ENCODE measurements around the gene BPIFB1. TPM values are rescaled to one million over a fixed set of nuclear protein-coding genes. Genes with fewer than 3 reads are reported as not detected.

BPIFB1 gene, protein sequence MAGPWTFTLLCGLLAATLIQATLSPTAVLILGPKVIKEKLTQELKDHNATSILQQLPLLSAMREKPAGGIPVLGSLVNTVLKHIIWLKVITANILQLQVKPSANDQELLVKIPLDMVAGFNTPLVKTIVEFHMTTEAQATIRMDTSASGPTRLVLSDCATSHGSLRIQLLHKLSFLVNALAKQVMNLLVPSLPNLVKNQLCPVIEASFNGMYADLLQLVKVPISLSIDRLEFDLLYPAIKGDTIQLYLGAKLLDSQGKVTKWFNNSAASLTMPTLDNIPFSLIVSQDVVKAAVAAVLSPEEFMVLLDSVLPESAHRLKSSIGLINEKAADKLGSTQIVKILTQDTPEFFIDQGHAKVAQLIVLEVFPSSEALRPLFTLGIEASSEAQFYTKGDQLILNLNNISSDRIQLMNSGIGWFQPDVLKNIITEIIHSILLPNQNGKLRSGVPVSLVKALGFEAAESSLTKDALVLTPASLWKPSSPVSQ
- not detected for total RNA-seq

DNA sequence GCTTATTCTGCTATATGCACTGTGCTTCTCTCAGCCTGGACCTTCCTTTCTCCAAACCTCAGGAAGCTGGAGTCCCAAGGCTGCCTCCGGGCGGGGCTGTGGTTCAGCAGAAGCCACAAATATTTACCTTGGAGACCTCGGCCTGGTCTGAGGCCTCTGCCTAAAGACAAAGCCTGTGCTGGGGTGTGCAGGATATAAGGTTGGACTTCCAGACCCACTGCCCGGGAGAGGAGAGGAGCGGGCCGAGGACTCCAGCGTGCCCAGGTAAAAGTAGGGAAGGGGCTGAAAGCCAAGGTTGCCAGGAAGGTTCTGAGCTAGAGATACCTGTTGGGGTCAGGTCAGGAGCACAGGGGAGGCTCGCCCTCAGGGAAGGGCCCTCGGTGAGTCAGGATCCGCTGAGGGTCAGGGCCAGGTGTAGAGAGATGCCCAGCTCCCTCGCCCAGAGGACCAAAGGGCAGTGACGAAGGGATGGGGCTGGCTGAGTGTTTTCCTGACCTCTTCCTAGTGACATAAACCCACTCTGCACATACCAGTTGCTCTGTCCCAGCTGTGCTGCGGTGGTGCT lies at the start of gene BPIFB1:
Gene BPIFB1, plus strand, starts transcription at position 224 of the 565 bp plus-strand sequence. CDS start 2,860 bp downstream, outside the sequence.
- H3K9me3 ChIP-seq, result no peaks in the 10 kb centered on the region
- TF ChIP-seq, protein P1, sequence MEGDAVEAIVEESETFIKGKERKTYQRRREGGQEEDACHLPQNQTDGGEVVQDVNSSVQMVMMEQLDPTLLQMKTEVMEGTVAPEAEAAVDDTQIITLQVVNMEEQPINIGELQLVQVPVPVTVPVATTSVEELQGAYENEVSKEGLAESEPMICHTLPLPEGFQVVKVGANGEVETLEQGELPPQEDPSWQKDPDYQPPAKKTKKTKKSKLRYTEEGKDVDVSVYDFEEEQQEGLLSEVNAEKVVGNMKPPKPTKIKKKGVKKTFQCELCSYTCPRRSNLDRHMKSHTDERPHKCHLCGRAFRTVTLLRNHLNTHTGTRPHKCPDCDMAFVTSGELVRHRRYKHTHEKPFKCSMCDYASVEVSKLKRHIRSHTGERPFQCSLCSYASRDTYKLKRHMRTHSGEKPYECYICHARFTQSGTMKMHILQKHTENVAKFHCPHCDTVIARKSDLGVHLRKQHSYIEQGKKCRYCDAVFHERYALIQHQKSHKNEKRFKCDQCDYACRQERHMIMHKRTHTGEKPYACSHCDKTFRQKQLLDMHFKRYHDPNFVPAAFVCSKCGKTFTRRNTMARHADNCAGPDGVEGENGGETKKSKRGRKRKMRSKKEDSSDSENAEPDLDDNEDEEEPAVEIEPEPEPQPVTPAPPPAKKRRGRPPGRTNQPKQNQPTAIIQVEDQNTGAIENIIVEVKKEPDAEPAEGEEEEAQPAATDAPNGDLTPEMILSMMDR (IDR thresholded peaks at IDR 0.05), result no peak
- no peak for TF ChIP-seq POLR2A (IDR thresholded peaks at IDR 0.05)
- no peak for DNase-seq
- H3K27ac ChIP-seq, result no peak within 1 kb of the TSS
- H3K4me1 ChIP-seq, result peaks cover 4% of the 10 kb centered on the region
- no peaks in the 10 kb centered on the region for H3K27me3 ChIP-seq
- ATAC-seq, result no peak
- WGBS, 2 donors, result 73 to 78% methylated on average over 12 to 13 of the region's 13 CpGs
- H3K36me3 ChIP-seq (replicated peaks in 1 of 2; ENCODE audit: insufficient read depth in 1 of 2, low read depth in 2 of 2), result no peaks in the 10 kb centered on the region
- H3K4me3 ChIP-seq, result no peak within 1 kb of the TSS
- intact Hi-C loops (cut with DNase I), result no loop called here

GRCh38 chr20:33234050-33234449 lies 49.0 kb upstream of the BPIFB1 start:
- 68 to 90% methylated on average over 2 of the region's 2 CpGs for WGBS, 2 donors
- ATAC-seq (no peak), DNase-seq (no peak)
- no peaks in the 10 kb centered on the region for H3K9me3 ChIP-seq
- H3K27ac ChIP-seq, result no peak overlapping the region
- H3K4me1 ChIP-seq, result no peaks in the 10 kb centered on the region
- no peaks in the 10 kb centered on the region for H3K27me3 ChIP-seq
- no peaks in the 10 kb centered on the region for H3K36me3 ChIP-seq (replicated peaks in 1 of 2; ENCODE audit: insufficient read depth in 1 of 2, low read depth in 2 of 2)
- H3K4me3 ChIP-seq, result no peak overlapping the region
- intact Hi-C loops (cut with DNase I), result no loop called here
- TF ChIP-seq, protein P1 (IDR thresholded peaks at IDR 0.05), result no peak
- TF ChIP-seq POLR2A (IDR thresholded peaks at IDR 0.05), result no peak

- Histone ChIP-seq H3K9me3 (no peaks in the 10 kb centered on the region), H3K36me3 (replicated peaks in 1 of 2; ENCODE audit: insufficient read depth in 1 of 2, low read depth in 2 of 2) (no peaks in the 10 kb centered on the region), H3K27me3 (no peaks in the 10 kb centered on the region), H3K27ac (no peak within 1 kb of the TSS), H3K4me3 (no peak within 1 kb of the TSS), H3K4me1 (no peaks in the 10 kb centered on the region)
- DNase-seq (no peak), ATAC-seq (no peak)
- intact Hi-C loops (cut with DNase I), result no loop called here
- TF ChIP-seq, protein P1 (IDR thresholded peaks at IDR 0.05), result no peak
- TF ChIP-seq POLR2A (IDR thresholded peaks at IDR 0.05), result no peak
- WGBS, 2 donors, result 42 to 45% methylated on average over 5 of the region's 5 CpGs
Measured at GRCh38 chr20:33235696-33236095, 47.3 kb upstream of the BPIFB1 start, which contains the start of gene BPIFA1. TSS of gene BPIFA1 (plus strand) at chr20:33235996. CDS start at chr20:33237712, 1,716 bp downstream.

DNA sequence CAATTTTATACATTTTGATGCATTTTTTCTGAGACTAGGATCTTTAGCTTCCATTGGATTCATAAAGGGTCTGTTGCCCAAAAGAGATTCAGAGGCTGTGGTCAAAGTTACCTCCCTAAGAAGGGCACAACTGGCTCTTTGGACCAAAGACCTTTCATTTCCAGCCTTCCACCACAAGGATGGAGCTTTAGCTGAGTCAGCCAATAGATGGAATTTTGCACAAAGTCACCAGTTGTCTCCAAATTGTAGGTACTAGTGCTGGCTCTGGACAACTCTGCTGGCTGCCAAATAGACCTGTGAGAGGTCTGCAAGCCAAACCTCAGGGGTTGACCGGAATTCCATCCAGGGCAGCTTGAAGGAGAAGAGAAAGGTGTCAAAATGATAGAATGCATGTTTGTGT lies 46.7 kb upstream of the BPIFB1 start:
- no peaks in the 10 kb centered on the region for H3K36me3 ChIP-seq (replicated peaks in 1 of 2; ENCODE audit: insufficient read depth in 1 of 2, low read depth in 2 of 2)
- H3K9me3 ChIP-seq, result no peaks in the 10 kb centered on the region
- 44 to 50% methylated on average over 1 of the region's 1 CpG for WGBS, 2 donors
- no peaks in the 10 kb centered on the region for H3K4me1 ChIP-seq
- DNase-seq (no peak), ATAC-seq (no peak)
- no peak overlapping the region for H3K27ac ChIP-seq
- H3K27me3 ChIP-seq, result no peaks in the 10 kb centered on the region
- no peak overlapping the region for H3K4me3 ChIP-seq
- TF ChIP-seq POLR2A (IDR thresholded peaks at IDR 0.05), result no peak
- TF ChIP-seq, protein P1 (IDR thresholded peaks at IDR 0.05), result no peak
- intact Hi-C loops (cut with DNase I), result no loop called here
